A549 treated with DMSO at 1 μM for 4 hours (cell line): Measurements from ENCODE around the gene ISYNA1. TPM values are rescaled to one million over a fixed set of nuclear protein-coding genes. Genes with fewer than 3 reads are reported as not detected.

ENCODE experiments used
- total RNA-seq: library from RNA; stranded (reverse); fragments of 200-300 nt; extraction: Qiagen RNA extraction; gene quantifications from 5 replicates; pipeline ENCODE4 v1.2.3, GENCODE V29; 2022; ENCODE audit warnings: low read depth

The ISYNA1 gene
- total RNA-seq = 30.2 to 44.3 TPM (median 37.1 TPM) in 5 replicates

DNA sequence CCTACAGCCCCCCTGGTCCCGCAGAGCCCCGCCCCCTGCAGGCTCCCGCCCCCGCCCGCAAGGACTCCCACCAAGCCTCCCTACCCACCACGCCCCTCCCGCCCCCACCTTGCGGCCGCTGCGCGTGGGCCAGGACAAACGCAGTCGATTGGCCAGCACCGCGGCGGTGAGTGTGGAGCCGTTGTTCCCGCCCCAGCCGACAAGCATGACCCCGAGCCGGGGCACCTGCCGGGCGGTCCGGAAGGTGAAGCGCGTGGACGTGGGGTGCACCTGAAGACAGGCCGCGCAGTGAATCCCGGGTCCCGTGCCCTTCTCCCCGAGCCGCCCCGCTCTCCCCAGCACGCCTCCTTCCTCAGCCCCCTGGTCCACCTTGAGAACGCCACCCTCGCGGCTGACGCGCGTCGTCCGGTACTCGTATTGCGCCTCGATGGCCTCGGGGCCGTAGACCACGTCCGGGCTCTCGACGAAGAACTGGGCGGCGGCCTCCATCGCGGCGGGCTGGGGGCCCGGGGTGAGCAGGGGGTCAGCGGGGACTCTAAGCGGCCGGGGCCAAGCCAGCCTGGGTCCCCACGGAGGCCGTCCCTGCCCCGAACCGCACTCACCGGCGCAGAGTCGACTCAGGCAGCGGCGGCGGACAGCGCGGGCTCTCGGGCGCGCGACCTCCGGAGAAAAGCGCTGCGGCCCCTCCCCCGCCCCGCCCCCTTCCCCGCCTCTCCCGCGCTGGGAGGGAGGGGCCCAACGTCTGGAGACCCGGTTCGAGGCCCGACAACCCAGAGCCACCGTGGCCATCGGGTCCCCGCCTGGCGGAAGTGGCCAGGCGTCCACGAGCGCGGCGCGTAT is at the start of gene ISYNA1:
TSS of gene ISYNA1 (minus strand) at position 643 of the 840 bp plus-strand sequence. CDS start at position 489, 154 bp downstream.

DNA sequence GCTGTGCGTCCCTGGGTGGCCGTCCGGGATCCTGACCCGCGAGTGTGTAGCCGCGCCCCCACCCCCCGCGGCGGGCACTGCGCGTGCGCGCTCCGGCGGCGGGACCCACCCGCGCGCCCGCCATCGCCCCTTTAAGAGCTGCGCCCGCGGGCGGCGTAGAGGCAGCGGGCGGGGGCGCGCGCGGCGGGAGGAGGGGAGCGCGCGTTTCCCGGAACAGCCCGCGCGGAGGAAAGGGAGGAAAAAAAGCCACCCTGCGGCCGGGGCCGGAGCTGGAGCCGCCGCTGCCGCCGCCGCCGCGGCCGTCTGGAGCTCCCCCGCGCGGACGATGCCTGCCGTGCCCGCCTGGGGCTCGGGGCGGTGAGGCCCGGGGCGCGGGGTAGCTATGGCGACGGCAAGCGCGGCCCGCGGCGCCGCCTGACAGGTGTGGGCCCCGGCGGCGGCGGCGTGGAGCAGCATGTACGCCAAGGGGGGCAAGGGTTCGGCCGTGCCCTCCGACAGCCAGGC is 18.7 kb downstream of the ISYNA1 start, which contains the start of gene SSBP4:
TSS of gene SSBP4 (plus strand) at position 204 of the 504 bp plus-strand sequence. CDS start at position 455, 251 bp downstream.

DNA sequence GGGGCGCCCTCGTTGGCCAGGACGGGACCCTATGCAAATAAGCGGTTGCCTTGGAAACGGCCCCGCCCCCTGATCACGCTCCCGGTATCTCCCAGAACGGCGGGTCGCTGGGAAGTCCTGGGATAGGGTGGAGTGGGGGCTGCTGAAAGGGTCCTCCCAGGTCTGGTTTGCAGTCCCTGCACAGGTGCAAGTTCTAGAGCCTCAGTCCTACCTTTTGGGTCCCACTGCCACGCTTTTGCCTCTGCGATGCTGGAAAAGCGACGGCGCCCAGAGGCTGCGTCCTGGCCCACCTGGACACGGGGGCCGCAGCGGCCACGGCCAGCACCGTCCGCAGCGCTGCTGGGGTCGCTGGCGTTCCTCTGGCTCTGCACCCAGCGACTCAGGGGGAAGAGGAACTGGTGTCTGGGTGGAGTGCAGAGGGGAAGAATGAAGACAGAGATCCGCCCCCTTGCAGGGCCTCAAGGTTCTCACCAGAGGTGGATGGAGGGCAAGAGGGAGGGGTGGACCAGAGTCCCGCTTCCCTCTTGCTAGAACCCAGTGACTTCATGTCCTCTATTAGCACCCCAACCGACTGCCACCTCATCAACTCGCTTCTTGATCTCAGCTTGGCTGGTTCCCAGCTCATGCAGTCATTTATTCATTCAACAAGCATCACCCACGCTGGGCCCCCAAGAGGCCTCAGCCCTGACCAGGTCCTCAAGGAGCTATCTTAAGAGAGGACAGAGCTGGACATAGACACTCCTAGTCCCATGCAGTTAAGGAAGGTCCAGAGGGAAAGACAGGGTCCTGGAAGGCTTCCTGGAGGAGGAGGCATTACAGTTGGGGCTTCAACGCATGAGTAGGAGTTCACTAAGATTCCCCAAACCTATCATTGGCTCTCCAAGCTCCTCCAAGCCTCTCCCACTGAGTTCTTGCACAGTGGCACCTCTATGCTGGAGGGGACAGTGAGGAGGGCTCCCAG is 40.4 kb downstream of the ISYNA1 start, which contains the start of gene LRRC25:
TSS of gene LRRC25 (minus strand) at position 381 of the 961 bp plus-strand sequence. CDS start 659 bp downstream, outside the sequence.

DNA sequence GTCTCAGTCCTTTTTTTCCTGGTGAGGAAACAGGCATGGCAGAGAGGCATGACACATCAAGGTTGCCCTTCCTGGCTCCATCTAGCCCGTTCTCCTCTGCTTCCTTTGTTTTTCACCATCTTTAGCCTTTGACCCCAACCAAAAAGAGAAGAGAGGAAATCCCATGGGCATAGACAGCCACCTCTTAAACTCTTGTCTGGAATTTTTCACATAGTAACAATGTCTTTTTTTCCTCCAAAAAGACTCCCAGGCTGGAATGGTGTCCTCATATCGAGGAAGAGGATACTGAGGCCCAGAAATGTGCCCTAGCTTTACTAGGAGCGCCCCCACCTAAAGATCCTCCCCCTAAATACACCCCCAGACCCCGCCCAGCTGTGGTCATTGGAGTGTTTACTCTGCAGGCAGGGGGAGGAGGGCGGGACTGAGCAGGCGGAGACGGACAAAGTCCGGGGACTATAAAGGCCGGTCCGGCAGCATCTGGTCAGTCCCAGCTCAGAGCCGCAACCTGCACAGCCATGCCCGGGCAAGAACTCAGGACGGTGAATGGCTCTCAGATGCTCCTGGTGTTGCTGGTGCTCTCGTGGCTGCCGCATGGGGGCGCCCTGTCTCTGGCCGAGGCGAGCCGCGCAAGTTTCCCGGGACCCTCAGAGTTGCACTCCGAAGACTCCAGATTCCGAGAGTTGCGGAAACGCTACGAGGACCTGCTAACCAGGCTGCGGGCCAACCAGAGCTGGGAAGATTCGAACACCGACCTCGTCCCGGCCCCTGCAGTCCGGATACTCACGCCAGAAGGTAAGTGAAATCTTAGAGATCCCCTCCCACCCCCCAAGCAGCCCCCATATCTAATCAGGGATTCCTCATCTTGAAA is 52.0 kb downstream of the ISYNA1 start, which contains the start of gene GDF15:
TSS of gene GDF15 (plus strand) at position 484 of the 868 bp plus-strand sequence. CDS start at position 516, 32 bp downstream.

Other genes starting within 250 kb of the ISYNA1 start
- 8.2 to 13.5 TPM (median 11.9 TPM) in 5 replicates for gene MPV17L2, start 244.9 kb downstream of the ISYNA1 start, total RNA-seq
- gene RAB3A, start 234.1 kb downstream of the ISYNA1 start, total RNA-seq = 0.74 to 0.94 TPM (median 0.87 TPM) in 5 replicates
- gene PDE4C, start 211.7 kb downstream of the ISYNA1 start, total RNA-seq = 0.02 to 0.29 TPM (median 0.23 TPM) in 4 of 5 replicates, not detected in the other
- gene IQCN, start 163.7 kb downstream of the ISYNA1 start, total RNA-seq = 0.25 to 0.69 TPM (median 0.51 TPM) in 5 replicates
- 32.2 to 63.7 TPM (median 50.1 TPM) in 5 replicates for gene JUND, start 156.5 kb downstream of the ISYNA1 start, total RNA-seq
- gene LSM4, start 115.1 kb downstream of the ISYNA1 start, total RNA-seq = 214 to 233 TPM (median 229 TPM) in 5 replicates
- 2.2 to 4.3 TPM (median 3.7 TPM) in 5 replicates for gene PGPEP1, start 97.5 kb downstream of the ISYNA1 start, total RNA-seq
- gene GDF15, start 52.0 kb downstream of the ISYNA1 start, total RNA-seq = 40.6 to 72.6 TPM (median 50.5 TPM) in 5 replicates
- not detected in 5 replicates for gene LRRC25, start 40.5 kb downstream of the ISYNA1 start, total RNA-seq
- gene SSBP4, start 18.7 kb downstream of the ISYNA1 start, total RNA-seq = 42.9 to 62.5 TPM (median 44.8 TPM) in 5 replicates
- 4.9 to 5.5 TPM (median 5.0 TPM) in 5 replicates for gene ELL, start 83.9 kb upstream of the ISYNA1 start, total RNA-seq
- gene FKBP8, start 105.4 kb upstream of the ISYNA1 start, total RNA-seq = 133 to 151 TPM (median 136 TPM) in 5 replicates
- gene KXD1, start 119.7 kb upstream of the ISYNA1 start, total RNA-seq = 87.9 to 111 TPM (median 98.4 TPM) in 5 replicates
- 1,087 to 1,167 TPM (median 1,108 TPM) in 5 replicates for gene UBA52, start 133.7 kb upstream of the ISYNA1 start, total RNA-seq
- 37.0 to 53.9 TPM (median 50.4 TPM) in 5 replicates for gene REX1BD, start 150.7 kb upstream of the ISYNA1 start, total RNA-seq
- gene CRLF1, start 168.7 kb upstream of the ISYNA1 start, total RNA-seq = 1.5 to 4.5 TPM (median 3.0 TPM) in 5 replicates
- gene TMEM59L, start 174.7 kb upstream of the ISYNA1 start, total RNA-seq = 3.6 to 6.3 TPM (median 5.4 TPM) in 5 replicates
- gene KLHL26, start 198.9 kb upstream of the ISYNA1 start, total RNA-seq = 3.1 to 4.4 TPM (median 3.2 TPM) in 5 replicates
- gene CRTC1, start 245.5 kb upstream of the ISYNA1 start, total RNA-seq = 2.2 to 5.6 TPM (median 4.6 TPM) in 5 replicates